ENCODE measurements around the gene ANXA6. TPM values are rescaled to one million over a fixed set of nuclear protein-coding genes. Genes with fewer than 3 reads are reported as not detected.

The ANXA6 gene
- total and polyA plus RNA-seq, 10 of the 15 experiments (the other 5 are each of a cell fraction or from before 2014, with no cell fraction given) = 44.0 to 571 (median 465) TPM

DNA sequence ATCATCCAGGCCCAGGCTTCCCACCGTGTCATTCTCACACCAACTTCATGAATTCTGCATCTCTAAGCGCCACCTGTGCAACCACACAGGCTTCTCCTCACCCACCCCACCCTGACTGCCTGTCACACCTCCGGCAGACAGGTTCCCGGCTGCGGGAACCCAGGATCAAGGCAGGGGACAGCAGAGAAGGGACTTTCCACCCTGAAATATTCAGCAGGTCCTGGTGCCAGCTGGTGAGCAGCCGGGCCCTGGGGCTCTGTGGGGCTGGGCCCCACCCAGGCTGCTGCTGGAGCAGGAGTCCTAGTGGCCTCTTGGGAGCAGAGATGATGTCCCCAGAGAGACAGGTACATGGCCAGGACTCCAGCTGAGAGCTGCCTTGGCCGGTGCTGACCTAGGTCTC, 12.7 kb downstream of the ANXA6 start (continued):
- TF ChIP-seq, protein P1, sequence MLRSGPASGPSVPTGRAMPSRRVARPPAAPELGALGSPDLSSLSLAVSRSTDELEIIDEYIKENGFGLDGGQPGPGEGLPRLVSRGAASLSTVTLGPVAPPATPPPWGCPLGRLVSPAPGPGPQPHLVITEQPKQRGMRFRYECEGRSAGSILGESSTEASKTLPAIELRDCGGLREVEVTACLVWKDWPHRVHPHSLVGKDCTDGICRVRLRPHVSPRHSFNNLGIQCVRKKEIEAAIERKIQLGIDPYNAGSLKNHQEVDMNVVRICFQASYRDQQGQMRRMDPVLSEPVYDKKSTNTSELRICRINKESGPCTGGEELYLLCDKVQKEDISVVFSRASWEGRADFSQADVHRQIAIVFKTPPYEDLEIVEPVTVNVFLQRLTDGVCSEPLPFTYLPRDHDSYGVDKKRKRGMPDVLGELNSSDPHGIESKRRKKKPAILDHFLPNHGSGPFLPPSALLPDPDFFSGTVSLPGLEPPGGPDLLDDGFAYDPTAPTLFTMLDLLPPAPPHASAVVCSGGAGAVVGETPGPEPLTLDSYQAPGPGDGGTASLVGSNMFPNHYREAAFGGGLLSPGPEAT (IDR thresholded peaks at IDR 0.05; ENCODE audit: low read depth) = 0 out of 2 replicates have a peak, but pooled peaks have one; percentile 13
- peak; percentile 26; the same call in 1 of the 2 replicates for TF ChIP-seq POLR2A (IDR thresholded peaks at IDR 0.05; ENCODE audit: low read depth, low read length)

DNA sequence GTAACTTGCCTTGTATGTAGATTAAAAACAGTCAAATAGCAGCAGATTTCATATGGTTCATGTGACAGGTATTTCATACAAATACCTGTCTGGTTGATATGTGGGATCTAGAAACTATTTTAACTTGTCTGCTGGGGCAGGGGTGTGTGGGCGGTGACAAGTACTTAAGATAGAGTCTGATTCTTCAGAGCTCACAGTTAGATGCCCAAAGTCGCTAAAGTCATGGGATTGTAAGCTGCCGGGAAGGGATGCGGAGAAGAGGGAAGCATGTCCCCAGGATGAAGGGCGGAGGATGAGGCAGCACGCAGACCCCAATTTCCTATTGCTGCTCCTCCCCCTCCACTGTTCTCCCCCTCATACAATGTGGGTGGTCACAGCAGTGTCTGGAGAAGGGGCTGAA, 13.3 kb downstream of the ANXA6 start:
- FAIRE-seq = no peak
- no peak for ATAC-seq
- no peaks in the 10 kb centered on the region for H3K9me3 ChIP-seq (replicated peaks; ENCODE audit: control insufficient read depth, insufficient read depth, low read length)
- H3K79me2 ChIP-seq (ENCODE audit: control insufficient read depth, insufficient read depth, low read length) = peaks cover 95% of the 10 kb centered on the region
- CTCF ChIA-PET = interaction anchor here (0.9 to 40.1 kb wide), 3 partner anchors 9 to 94 kb away, joined by 4 to 1107 read pairs (median 1107); partner anchors contain the start of gene ANXA6
- no TSS peak for BruUV-seq (replicated peaks)
- H3K9ac ChIP-seq (ENCODE audit: control insufficient read depth, insufficient read depth, low read length) = no peak overlapping the region
- SMC1A ChIA-PET (ENCODE audit: uncharacterized antibody, unreplicated experiment) = interaction anchor here (0.7 to 35.3 kb wide), 4 partner anchors 8 to 97 kb away, joined by 3 to 1132 read pairs (median 568); partner anchors contain the start of gene ANXA6
- H3K27me3 ChIP-seq (replicated peaks in 1 of 2; ENCODE audit: control insufficient read depth in 2 of 2, insufficient read depth in 2 of 2, low read length in 1 of 2) = no peaks in the 10 kb centered on the region
- H3K4me1 ChIP-seq (ENCODE audit: control insufficient read depth, insufficient read depth, low read length) = peaks cover 68% of the 10 kb centered on the region
- intact Hi-C loops (cut with micrococcal nuclease; ENCODE audit: unreplicated experiment) = no loop called here
- peaks cover 39 to 53% of the 10 kb centered on the region in 2 experiments for H3K36me3 ChIP-seq (ENCODE audit: control insufficient read depth in 2 of 2, insufficient read depth in 2 of 2, low read length in 1 of 2)
- H4K20me1 ChIP-seq (ENCODE audit: control insufficient read depth, insufficient read depth) = peaks cover 4% of the 10 kb centered on the region
- RAD21 ChIA-PET (ENCODE audit: unreplicated experiment) = interaction anchor here (1.1 to 8.4 kb wide), 6 partner anchors 8 to 71 kb away, joined by 4 to 189 read pairs (median 6); no protein-coding TSS in a partner anchor
- WGBS (ENCODE audit: insufficient coverage, insufficient replicate concordance, low lambda C conversion rate, missing lambda C conversion rate) = 70% methylated on average over 6 of the region's 6 CpGs
- peak overlapping the region; percentile 46; the same call in 1 of the 2 replicates for H3K4me2 ChIP-seq (ENCODE audit: control insufficient read depth, insufficient read depth)
- H3K4me3 ChIP-seq = no peak overlapping the region
- TF ChIP-seq, protein P2, sequence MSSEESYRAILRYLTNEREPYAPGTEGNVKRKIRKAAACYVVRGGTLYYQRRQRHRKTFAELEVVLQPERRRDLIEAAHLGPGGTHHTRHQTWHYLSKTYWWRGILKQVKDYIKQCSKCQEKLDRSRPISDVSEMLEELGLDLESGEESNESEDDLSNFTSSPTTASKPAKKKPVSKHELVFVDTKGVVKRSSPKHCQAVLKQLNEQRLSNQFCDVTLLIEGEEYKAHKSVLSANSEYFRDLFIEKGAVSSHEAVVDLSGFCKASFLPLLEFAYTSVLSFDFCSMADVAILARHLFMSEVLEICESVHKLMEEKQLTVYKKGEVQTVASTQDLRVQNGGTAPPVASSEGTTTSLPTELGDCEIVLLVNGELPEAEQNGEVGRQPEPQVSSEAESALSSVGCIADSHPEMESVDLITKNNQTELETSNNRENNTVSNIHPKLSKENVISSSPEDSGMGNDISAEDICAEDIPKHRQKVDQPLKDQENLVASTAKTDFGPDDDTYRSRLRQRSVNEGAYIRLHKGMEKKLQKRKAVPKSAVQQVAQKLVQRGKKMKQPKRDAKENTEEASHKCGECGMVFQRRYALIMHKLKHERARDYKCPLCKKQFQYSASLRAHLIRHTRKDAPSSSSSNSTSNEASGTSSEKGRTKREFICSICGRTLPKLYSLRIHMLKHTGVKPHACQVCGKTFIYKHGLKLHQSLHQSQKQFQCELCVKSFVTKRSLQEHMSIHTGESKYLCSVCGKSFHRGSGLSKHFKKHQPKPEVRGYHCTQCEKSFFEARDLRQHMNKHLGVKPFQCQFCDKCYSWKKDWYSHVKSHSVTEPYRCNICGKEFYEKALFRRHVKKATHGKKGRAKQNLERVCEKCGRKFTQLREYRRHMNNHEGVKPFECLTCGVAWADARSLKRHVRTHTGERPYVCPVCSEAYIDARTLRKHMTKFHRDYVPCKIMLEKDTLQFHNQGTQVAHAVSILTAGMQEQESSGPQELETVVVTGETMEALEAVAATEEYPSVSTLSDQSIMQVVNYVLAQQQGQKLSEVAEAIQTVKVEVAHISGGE (CRISPR knock-in tag; IDR thresholded peaks at IDR 0.05) = no peak
- TF ChIP-seq POLR2A (IDR thresholded peaks at IDR 0.05; ENCODE audit: low read depth, low read length) (0 out of 2 replicates have a peak, but pooled peaks have one; percentile 27), IKZF1 (conservative IDR thresholded peaks at IDR 0.05) (no peak), TBL1XR1 (IDR thresholded peaks at IDR 0.05; ENCODE audit: low read depth, low read length) (no peak)
- peak overlapping the region; percentile 63 for H3K27ac ChIP-seq (ENCODE audit: control insufficient read depth, insufficient read depth)
- POLR2A ChIA-PET = interaction anchor here (1.0 to 8.4 kb wide), 4 partner anchors 9 to 61 kb away, joined by 3 to 153 read pairs (median 78); partner anchors contain the start of gene ANXA6
- no peak for DNase-seq (ENCODE audit: low read depth, low spot score)
- H2AFZ ChIP-seq (ENCODE audit: control insufficient read depth, low read depth, low read length) = no peak overlapping the region
- in situ Hi-C loops (cut with MboI) = no loop called here
